GM06990 (cell line): ENCODE measurements around the gene EVI5.
"Not testable (repeated sequence)": the region's sequence is repeated elsewhere in the genome, so short reads cannot be mapped to it uniquely, and the experiment has no call there.

Experiments used
- DNase-seq: peaks from one replicate; pipeline ENCODE4 v3.0.0-alpha.2; 2011; ENCODE audit not compliant: insufficient read length; ENCODE audit errors: extremely low read depth
- H3K27me3 ChIP-seq: replicated peaks from 2 replicates; pipeline ENCODE4 v1.6.0; 2011; ENCODE audit warnings: low read length; ENCODE audit not compliant: control insufficient read depth, insufficient read depth
- H3K36me3 ChIP-seq: 2 replicates; pipeline ENCODE4 v1.5.1; 2011; ENCODE audit warnings: low read length; ENCODE audit not compliant: control insufficient read depth, insufficient read depth
- H3K4me3 ChIP-seq: replicated peaks from 2 replicates; pipeline ENCODE4 v1.5.1; 2011; ENCODE audit warnings: low read depth, mild to moderate bottlenecking, control low read depth, low read length
- CTCF ChIP-seq: IDR thresholded peaks from 2 replicates; pipeline ENCODE4 v1.5.1; 2011; ENCODE audit warnings: low read length, control low read depth, mild to moderate bottlenecking, inconsistent platforms; ENCODE audit not compliant: insufficient read depth, poor library complexity, severe bottlenecking

The EVI5 gene

GRCh38 chr1:92623187-92623778, 161.6 kb downstream of the EVI5 start:
- Histone ChIP-seq H3K36me3 (no peaks in the 10 kb centered on the region), H3K4me3 (no peak overlapping the region), H3K27me3 (no peaks in the 10 kb centered on the region)
- peak; percentile 15 for TF ChIP-seq CTCF
- DNase-seq = peak; percentile 9

GRCh38 chr1:92619466-92620189, 165.3 kb downstream of the EVI5 start:
- DNase-seq = no peak
- Histone ChIP-seq H3K36me3 (no peaks in the 10 kb centered on the region), H3K4me3 (no peak overlapping the region), H3K27me3 (no peaks in the 10 kb centered on the region)
- TF ChIP-seq CTCF = no peak

GRCh38 chr1:92601044-92601443, 183.9 kb downstream of the EVI5 start:
- no peak for DNase-seq
- TF ChIP-seq CTCF = no peak
- Histone ChIP-seq H3K4me3 (no peak overlapping the region), H3K27me3 (no peaks in the 10 kb centered on the region), H3K36me3 (no peaks in the 10 kb centered on the region)

- no peaks in the 10 kb centered on the region for H3K36me3 ChIP-seq
- H3K27me3 ChIP-seq = no peaks in the 10 kb centered on the region
- no peak overlapping the region for H3K4me3 ChIP-seq
- TF ChIP-seq CTCF = peak; percentile 28
- no peak for DNase-seq
Observed at GRCh38 chr1:92599184-92599583, 185.7 kb downstream of the EVI5 start.

GRCh38 chr1:92589361-92589760, 195.5 kb downstream of the EVI5 start:
- not testable (repeated sequence) for H3K4me3 ChIP-seq, H3K27me3 ChIP-seq, H3K36me3 ChIP-seq, DNase-seq

GRCh38 chr1:92587445-92587844, 197.5 kb downstream of the EVI5 start:
- no peak for TF ChIP-seq CTCF

More at GRCh38 chr1:92587445-92587844, 197.5 kb downstream of the EVI5 start:
- no peaks in the 10 kb centered on the region for H3K27me3 ChIP-seq
- DNase-seq = peak; percentile 52
- H3K36me3 ChIP-seq = no peaks in the 10 kb centered on the region
- H3K4me3 ChIP-seq = no peak overlapping the region
